AG04449 (cell line): ENCODE results near the gene AMBRA1.

Experiments used
- CTCF ChIA-PET: fragments of 350-600 bp; formaldehyde crosslinking; extraction: SDS; loops from one replicate; lab custom pipeline; 2021; ENCODE audit warnings: antibody characterized with exemption; lab: Yijun Ruan, JAX
- POLR2A ChIA-PET: fragments of 400-600, 350-600 bp; formaldehyde crosslinking; extraction: SDS; loops from one replicate; lab custom pipeline; 2020; ENCODE audit warnings: antibody characterized with exemption, inconsistent platforms; lab: Yijun Ruan, JAX
- DNase-seq: peaks from one replicate; pipeline ENCODE4 v3.0.0-alpha.2; 2010; ENCODE audit warnings: low read depth, low spot score
- H3K4me3 ChIP-seq: 2 replicates; pipeline ENCODE4 v1.5.1; 2011; ENCODE audit warnings: low read depth, mild to moderate bottlenecking, control low read depth, low read length
- TF ChIP-seq, protein P1 (sequence below): IDR thresholded peaks from one replicate; pipeline ENCODE4 v1.5.1; 2011; ENCODE audit warnings: mild to moderate bottlenecking, moderate library complexity, low read length, control low read depth, inconsistent platforms; ENCODE audit not compliant: insufficient read depth; ENCODE audit errors: missing control alignments

Gene AMBRA1

DNA sequence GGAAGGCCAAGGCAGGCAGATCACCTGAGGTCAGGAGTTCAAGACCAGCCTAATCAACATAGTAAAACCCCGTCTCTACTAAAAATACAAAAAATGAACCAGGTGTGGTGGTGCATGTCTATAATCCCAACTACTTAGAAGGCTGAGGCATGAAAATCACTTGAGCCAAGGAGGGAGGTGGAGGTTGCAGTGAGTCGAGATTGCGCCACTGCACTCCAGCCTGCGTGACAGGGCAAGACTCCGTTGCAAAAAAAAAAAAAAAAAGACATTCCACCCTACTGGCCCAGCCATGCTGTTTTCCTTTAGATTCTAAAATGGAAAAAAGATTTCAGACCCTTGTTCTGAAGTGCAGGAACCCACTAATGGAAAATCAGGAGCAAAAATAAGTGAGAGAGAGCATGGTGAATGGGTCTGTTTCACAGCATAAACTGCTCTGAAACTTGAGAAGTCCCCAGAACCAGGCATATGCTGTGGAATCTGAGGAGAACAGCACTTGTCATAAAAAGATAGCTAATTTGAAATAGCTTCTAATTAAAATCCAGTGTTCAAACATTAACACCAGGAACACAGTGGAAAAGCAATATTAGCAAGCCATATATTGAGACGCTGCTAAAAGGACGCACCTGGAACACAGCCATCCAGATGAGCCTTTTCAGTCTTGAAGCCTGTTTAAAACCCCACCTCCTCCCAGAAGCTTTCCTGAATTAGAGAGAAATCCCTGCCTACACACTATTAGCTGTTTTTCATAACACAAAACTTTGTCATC is 136.0 kb downstream of the AMBRA1 start:
- no peak overlapping the region for H3K4me3 ChIP-seq
- ChIA-PET POLR2A (no interaction called here), CTCF (interaction anchor here (1.0 to 1.8 kb wide), 3 partner anchors 22 to 32 kb away, joined by 3 to 6 read pairs (median 4); no protein-coding TSS in a partner anchor)
- no peak for DNase-seq
- TF ChIP-seq, protein P1, sequence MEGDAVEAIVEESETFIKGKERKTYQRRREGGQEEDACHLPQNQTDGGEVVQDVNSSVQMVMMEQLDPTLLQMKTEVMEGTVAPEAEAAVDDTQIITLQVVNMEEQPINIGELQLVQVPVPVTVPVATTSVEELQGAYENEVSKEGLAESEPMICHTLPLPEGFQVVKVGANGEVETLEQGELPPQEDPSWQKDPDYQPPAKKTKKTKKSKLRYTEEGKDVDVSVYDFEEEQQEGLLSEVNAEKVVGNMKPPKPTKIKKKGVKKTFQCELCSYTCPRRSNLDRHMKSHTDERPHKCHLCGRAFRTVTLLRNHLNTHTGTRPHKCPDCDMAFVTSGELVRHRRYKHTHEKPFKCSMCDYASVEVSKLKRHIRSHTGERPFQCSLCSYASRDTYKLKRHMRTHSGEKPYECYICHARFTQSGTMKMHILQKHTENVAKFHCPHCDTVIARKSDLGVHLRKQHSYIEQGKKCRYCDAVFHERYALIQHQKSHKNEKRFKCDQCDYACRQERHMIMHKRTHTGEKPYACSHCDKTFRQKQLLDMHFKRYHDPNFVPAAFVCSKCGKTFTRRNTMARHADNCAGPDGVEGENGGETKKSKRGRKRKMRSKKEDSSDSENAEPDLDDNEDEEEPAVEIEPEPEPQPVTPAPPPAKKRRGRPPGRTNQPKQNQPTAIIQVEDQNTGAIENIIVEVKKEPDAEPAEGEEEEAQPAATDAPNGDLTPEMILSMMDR: no peak

DNA sequence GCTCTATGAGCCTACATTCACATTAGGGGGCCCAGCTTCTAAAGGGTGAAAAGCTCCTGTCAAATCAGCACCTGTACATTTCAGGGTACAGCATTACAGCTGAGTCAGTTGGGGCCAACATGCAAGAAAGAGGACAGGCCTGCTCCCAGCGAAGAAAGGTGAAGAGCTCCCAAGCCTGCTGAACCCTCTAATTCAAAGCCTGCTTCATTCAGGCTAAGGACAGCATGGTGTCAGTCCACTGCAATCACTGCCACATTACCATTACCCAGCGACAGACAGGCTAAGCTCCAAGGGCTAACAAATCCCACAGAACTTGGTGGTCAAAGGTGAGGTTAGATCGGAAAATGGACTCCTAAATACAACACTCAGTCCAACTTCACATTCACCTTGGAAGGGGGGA is 136.8 kb downstream of the AMBRA1 start:
- ChIA-PET POLR2A (interaction anchor here (0.9 kb wide), 1 partner anchor 11 kb away, joined by 4 read pairs; no protein-coding TSS in a partner anchor), CTCF (interaction anchor here (1.1 to 1.8 kb wide), 3 partner anchors 23 to 161 kb away, joined by 3 to 6 read pairs (median 3); no protein-coding TSS in a partner anchor)
- TF ChIP-seq, protein P1: no peak

DNA sequence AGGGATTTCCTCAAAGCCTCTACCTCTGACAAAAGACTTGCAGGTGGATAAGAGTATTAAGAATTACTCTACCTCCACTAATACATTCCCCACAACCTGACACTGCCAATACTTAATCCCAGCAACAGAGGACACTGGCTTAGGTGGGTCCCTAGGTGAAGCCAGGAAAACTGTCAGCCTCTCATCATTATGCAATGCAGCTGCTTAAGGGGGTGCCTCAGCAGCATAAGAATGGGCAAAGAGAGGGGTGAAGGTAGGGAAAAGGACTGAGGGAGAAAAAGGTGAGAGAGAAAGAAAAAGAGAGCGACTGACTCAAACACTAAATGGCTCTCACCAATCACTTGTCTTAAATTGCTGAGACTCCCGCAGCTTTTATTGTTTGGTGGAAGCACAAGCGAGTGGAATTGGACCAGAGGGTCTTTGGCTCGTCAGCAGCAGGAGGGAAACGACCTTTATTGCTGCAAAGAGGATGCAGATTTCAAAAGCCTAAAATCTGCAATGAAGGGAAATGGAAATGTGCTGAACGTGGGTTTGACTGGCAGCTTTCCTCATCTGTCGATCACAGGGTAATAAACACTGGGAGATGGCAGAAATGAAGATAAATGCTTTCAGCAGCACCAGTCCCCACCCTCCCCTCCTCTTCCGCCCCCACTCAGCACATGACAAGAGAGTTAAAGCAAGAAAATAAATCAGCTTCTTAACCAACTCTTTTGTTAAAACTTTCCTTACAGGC is 137.4 kb downstream of the AMBRA1 start:
- TF ChIP-seq, protein P1: no peak
- DNase-seq: no peak
- POLR2A ChIA-PET: interaction anchor here (0.9 kb wide), 1 partner anchor 10 kb away, joined by 4 read pairs; no protein-coding TSS in a partner anchor

More for the DNA sequence above, 136.8 kb downstream of the AMBRA1 start:
- no peak for DNase-seq
- H3K4me3 ChIP-seq: no peak overlapping the region

DNA sequence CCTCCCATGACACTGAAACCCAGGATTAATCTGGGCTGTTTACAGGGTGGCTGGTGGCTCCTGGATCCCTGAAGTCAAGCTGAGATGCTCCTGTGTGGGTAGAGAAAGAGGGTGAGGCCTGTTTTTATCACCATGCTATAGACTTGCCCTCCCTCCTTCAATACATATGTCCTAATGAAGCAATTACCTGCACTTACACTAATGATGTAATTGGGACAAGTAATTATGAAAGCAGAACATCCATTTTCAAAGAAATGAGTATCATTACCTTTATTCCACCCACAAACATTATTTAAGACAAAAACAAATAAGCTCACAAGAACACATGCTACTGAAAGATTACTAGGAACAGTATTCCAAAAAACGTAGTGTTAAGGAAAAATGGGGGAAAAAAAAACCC is 138.0 kb downstream of the AMBRA1 start:
- POLR2A ChIA-PET: no interaction called here
- no peak overlapping the region for H3K4me3 ChIP-seq
- DNase-seq: no peak
- CTCF ChIA-PET: interaction anchor here (1.5 to 1.8 kb wide), 2 partner anchors 34 to 162 kb away, joined by 3 to 6 read pairs; no protein-coding TSS in a partner anchor
- TF ChIP-seq, protein P1: no peak

More for the DNA sequence above, 137.4 kb downstream of the AMBRA1 start:
- CTCF ChIA-PET: interaction anchor here (1.1 to 1.8 kb wide), 3 partner anchors 24 to 162 kb away, joined by 3 to 6 read pairs (median 3); no protein-coding TSS in a partner anchor
- H3K4me3 ChIP-seq: no peak overlapping the region

DNA sequence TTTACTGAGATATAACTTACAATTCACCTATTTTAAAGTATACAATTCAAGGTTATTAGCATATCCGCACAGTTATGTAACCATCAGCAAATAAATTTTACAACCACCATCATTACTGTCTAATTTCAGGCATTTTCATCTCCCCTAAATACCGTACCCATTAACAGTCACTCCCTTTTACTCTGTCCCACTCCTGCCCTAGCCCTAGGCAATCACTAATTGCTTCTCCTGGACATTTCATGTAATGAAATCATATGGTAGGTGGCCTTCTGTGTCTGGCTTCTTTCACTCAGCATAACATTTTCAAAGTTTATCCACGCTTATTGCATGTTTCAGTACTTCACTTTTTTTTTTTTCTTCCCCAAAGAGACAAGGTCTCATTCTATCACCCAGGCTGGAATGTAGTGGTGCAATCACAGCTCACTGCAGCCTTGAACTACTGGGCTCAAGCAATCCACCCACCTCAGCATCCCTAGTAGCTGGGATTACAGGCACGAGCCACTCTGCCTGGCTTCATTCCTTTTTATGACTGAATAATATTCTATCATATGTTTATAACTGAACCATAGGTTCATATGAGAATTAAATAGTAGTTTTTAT is 140.8 kb downstream of the AMBRA1 start:
- ChIA-PET CTCF (interaction anchor here (1.0 to 1.3 kb wide), 3 partner anchors 37 to 85 kb away, joined by 3 read pairs; no protein-coding TSS in a partner anchor), POLR2A (interaction anchor here (0.7 kb wide), 1 partner anchor 141 kb away, joined by 3 read pairs; no protein-coding TSS in a partner anchor)
- TF ChIP-seq, protein P1: no peak
- H3K4me3 ChIP-seq: no peak overlapping the region
- DNase-seq: no peak
